DMS79 (cell line): ENCODE measurements around the gene FXYD1.
"Not testable (repeated sequence)": the region's sequence is repeated elsewhere in the genome, so short reads cannot be mapped to it uniquely, and the experiment has no call there.

Experiments
- DNase-seq: peaks from one replicate; lab custom pipeline; 2025; lab: John Stamatoyannopoulos, UW

Gene FXYD1

GRCh38 chr19:35125270-35125717, 13.3 kb upstream of the FXYD1 start:
- DNase-seq = no peak

- no peak for DNase-seq
Observed at GRCh38 chr19:35125749-35126623, 12.6 kb upstream of the FXYD1 start.

- DNase-seq = no peak
Observed at GRCh38 chr19:35126624-35126959, 12.0 kb upstream of the FXYD1 start.

- no peak for DNase-seq
Observed at GRCh38 chr19:35127871-35128270, 10.8 kb upstream of the FXYD1 start.

- no peak for DNase-seq
Observed at GRCh38 chr19:35128398-35129057, 10.1 kb upstream of the FXYD1 start.

- not testable (repeated sequence) for DNase-seq
Observed at GRCh38 chr19:35129724-35130274, 8.8 kb upstream of the FXYD1 start.

GRCh38 chr19:35130761-35131720, 7.6 kb upstream of the FXYD1 start:
- DNase-seq = no peak

- DNase-seq = no peak
Observed at GRCh38 chr19:35132254-35132653, 6.4 kb upstream of the FXYD1 start.

GRCh38 chr19:35133826-35134225, 4.8 kb upstream of the FXYD1 start:
- no peak for DNase-seq

GRCh38 chr19:35134601-35135242, 3.9 kb upstream of the FXYD1 start, which contains the start of gene LGI4:
Gene LGI4 (minus strand): TSS chr19:35135059. CDS start chr19:35134680, 379 bp downstream.
- DNase-seq = no peak

- DNase-seq = no peak
Observed at GRCh38 chr19:35135389-35135909, 3.2 kb upstream of the FXYD1 start.

GRCh38 chr19:35136231-35136630, 2.4 kb upstream of the FXYD1 start:
- DNase-seq = no peak

- DNase-seq = no peak
Observed at GRCh38 chr19:35136977-35137702, 1.5 kb upstream of the FXYD1 start.

- DNase-seq = no peak
Observed at GRCh38 chr19:35140207-35140961, 1.8 kb downstream of the FXYD1 start.

GRCh38 chr19:35140962-35141836, 2.6 kb downstream of the FXYD1 start:
- no peak for DNase-seq

GRCh38 chr19:35141837-35142605, 3.4 kb downstream of the FXYD1 start:
- DNase-seq = no peak

- no peak for DNase-seq
Observed at GRCh38 chr19:35142606-35143230, 4.1 kb downstream of the FXYD1 start.
